ENCODE results near the gene NT5DC1. TPM values are rescaled to one million over a fixed set of nuclear protein-coding genes. Genes with fewer than 3 reads are reported as not detected.

The NT5DC1 gene
- total and polyA plus RNA-seq, 10 donors, result 7.4 to 47.5 (median 13.6) TPM

DNA sequence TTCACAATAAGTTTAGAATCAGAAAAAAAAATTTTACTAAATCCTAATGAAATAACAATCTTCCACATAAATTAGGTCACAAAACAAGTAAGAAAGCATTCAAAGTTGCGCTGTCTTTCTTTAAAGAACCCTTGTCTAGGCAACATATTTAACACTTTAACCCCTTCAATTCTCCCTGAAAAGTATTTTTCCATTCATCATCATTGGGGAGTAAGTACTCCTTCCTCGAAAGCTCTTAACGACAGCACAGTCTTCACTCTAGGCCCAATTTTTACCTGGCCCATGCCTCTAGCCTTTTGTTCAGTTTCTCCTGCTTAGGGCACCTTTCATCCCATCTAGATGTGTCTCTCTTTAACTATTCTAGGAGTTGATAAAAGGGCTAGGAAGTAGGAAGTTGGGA lies 176.5 kb downstream of the NT5DC1 start:
- 25 to 33% (median 30%) methylated on average over 3 of the region's 3 CpGs for WGBS, 5 donors
- no peak for DNase-seq
- H3K27ac ChIP-seq, result peak overlapping the region in 6 of 8 donors; percentile 98 to 100 (median 100)

DNA sequence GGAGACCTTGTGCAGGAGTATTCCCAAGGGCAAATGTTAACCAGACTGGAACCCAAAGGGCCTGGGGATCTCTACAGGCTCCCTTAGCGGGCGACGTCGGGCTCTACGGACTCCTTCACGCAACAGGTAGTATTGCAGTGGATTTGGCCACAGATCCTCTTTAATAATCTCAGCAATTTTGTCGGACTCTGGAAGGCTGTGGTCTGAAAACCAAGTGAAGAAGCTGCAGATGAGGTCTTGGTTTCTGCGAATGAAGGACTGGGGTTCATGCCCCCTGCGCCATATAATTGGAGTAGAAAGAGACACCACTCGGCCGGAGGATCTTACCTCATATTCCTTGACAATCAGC lies 177.8 kb downstream of the NT5DC1 start:
- peak overlapping the region; percentile 50 to 91 (median 81) for H3K4me3 ChIP-seq
- peaks cover 39 to 89% (median 67%) of the 10 kb centered on the region in 6 donors for H3K4me1 ChIP-seq
- DNase-seq, result peak; percentile 77
- peaks cover 0 to 39% (median 17%) of the 10 kb centered on the region in 6 donors for H3K36me3 ChIP-seq
- no peaks in the 10 kb centered on the region for H3K27me3 ChIP-seq (replicated peaks in 1 of 7)
- WGBS, 5 donors, result 62 to 81% (median 71%) methylated on average over 11 of the region's 11 CpGs
- no peaks in the 10 kb centered on the region for H3K9me3 ChIP-seq
- H3K27ac ChIP-seq, result peak overlapping the region; percentile 88 to 100 (median 99)
- intact Hi-C loops (cut with DNase I; ENCODE audit: low total_unique reads), result no loop called here
- TF ChIP-seq, protein P1, sequence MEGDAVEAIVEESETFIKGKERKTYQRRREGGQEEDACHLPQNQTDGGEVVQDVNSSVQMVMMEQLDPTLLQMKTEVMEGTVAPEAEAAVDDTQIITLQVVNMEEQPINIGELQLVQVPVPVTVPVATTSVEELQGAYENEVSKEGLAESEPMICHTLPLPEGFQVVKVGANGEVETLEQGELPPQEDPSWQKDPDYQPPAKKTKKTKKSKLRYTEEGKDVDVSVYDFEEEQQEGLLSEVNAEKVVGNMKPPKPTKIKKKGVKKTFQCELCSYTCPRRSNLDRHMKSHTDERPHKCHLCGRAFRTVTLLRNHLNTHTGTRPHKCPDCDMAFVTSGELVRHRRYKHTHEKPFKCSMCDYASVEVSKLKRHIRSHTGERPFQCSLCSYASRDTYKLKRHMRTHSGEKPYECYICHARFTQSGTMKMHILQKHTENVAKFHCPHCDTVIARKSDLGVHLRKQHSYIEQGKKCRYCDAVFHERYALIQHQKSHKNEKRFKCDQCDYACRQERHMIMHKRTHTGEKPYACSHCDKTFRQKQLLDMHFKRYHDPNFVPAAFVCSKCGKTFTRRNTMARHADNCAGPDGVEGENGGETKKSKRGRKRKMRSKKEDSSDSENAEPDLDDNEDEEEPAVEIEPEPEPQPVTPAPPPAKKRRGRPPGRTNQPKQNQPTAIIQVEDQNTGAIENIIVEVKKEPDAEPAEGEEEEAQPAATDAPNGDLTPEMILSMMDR (IDR thresholded peaks at IDR 0.05 in 8 of 11, conservative IDR thresholded peaks at IDR 0.05 in 3 of 11), result no peak
- TF ChIP-seq POLR2AphosphoS5 (IDR thresholded peaks at IDR 0.05), result no peak

More for the DNA sequence above, 176.5 kb downstream of the NT5DC1 start:
- Histone ChIP-seq H3K4me3 (peak overlapping the region; percentile 50 to 91 (median 81)), H3K36me3 (peaks cover 0 to 52% (median 23%) of the 10 kb centered on the region in 6 donors), H3K9me3 (no peaks in the 10 kb centered on the region), H3K27me3 (replicated peaks in 1 of 7) (no peaks in the 10 kb centered on the region), H3K4me1 (peaks cover 36 to 91% (median 71%) of the 10 kb centered on the region in 6 donors)
- TF ChIP-seq POLR2A (IDR thresholded peaks at IDR 0.05) (no peak), POLR2AphosphoS5 (IDR thresholded peaks at IDR 0.05) (no peak)
- TF ChIP-seq, protein P1 (IDR thresholded peaks at IDR 0.05 in 8 of 11, conservative IDR thresholded peaks at IDR 0.05 in 3 of 11), result no peak
- intact Hi-C loops (cut with DNase I; ENCODE audit: low total_unique reads), result no loop called here

DNA sequence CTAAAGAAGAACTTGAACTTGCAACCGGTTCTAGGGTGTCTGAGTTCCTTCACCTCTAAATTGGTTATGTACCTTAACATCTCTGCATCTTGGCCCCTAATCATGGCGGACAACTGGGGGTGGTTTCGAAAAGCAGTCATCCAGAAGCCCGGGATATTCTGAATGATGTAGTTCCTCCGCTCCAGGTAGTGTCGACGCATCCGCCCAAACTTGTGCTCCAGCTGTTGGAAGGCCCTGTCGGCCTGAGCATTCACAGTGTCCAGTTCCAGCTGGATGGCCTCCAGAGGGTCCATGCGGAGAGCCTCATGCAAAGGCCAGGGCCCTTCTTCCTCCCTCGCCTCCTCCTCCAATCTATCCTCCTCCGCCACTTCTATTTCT lies 178.2 kb downstream of the NT5DC1 start:
- no peaks in the 10 kb centered on the region for H3K9me3 ChIP-seq
- peak; percentile 85 for DNase-seq
- H3K27ac ChIP-seq, result peak overlapping the region; percentile 88 to 100 (median 99)
- peak overlapping the region; percentile 50 to 91 (median 81) for H3K4me3 ChIP-seq
- peaks cover 39 to 89% (median 65%) of the 10 kb centered on the region in 6 donors for H3K4me1 ChIP-seq
- H3K27me3 ChIP-seq (replicated peaks in 1 of 7), result no peaks in the 10 kb centered on the region
- intact Hi-C loops (cut with DNase I; ENCODE audit: low total_unique reads), result no loop called here
- WGBS, 5 donors, result 10 to 23% (median 13%) methylated on average over 12 of the region's 12 CpGs
- TF ChIP-seq POLR2AphosphoS5 (IDR thresholded peaks at IDR 0.05) (no peak), POLR2A (IDR thresholded peaks at IDR 0.05) (no peak)
- H3K36me3 ChIP-seq, result peaks cover 0 to 35% (median 15%) of the 10 kb centered on the region in 6 donors

DNA sequence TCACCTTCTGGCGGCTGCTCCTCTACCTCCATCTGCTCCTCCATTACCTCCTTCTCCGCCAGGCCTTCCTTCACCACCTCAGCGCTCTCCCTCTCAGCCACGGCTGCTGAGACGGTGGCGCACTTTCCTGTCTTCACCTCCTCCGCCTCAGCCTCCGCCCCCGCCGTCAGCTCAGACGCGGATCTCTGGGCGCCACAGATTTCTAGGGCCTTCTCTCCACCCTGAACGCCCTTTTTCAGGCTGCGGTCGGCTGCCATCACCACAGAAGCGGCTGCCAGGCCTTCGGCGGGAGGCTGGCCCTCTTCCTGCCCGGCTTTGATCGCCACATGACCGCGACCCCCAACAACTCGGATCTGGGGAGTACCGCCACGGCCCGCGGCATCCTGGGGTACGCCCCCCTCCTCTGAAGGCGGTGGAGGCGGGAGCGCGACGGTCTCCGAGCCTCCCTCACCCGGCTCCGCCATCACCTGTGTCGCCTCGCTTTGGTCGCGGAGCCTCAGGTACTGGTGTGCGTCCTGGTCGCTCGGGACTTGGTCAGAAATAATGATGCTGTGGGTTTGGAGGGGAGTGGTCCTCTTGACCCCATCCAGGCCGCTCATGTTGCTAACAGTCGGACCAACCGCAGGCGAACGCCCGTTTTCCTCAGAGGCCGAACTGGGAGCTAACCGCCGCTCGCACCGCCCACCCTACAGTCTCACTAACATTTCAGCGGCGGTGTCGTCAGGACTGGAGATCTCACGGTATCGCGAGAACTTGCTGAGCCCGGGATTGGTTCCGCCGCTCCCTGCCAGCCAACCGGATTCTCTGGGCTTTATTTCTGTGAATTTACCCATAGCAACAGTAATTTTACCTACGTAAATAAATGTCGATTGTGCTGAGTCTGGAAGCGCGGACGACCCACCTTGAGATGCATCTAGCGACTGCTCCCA lies 178.8 kb downstream of the NT5DC1 start, which contains the start of gene TSPYL1:
TSPYL1 (minus strand) TSS at position 699 of the 929 bp plus-strand sequence; CDS start at position 599, 100 bp downstream.
- Histone ChIP-seq H3K36me3 (peaks cover 0 to 29% (median 8%) of the 10 kb centered on the region in 6 donors), H3K27ac (peak within 1 kb of the TSS; percentile 88 to 100 (median 99)), H3K4me1 (peaks cover 37 to 86% (median 61%) of the 10 kb centered on the region in 6 donors), H3K27me3 (replicated peaks in 1 of 7) (no peaks in the 10 kb centered on the region), H3K9me3 (no peaks in the 10 kb centered on the region), H3K4me3 (peak within 1 kb of the TSS; percentile 50 to 91 (median 81))
- TF ChIP-seq POLR2AphosphoS5 (IDR thresholded peaks at IDR 0.05) (peak; percentile 99 to 100 (median 100)), POLR2A (IDR thresholded peaks at IDR 0.05) (peak; percentile 91 to 99 (median 92))
- TF ChIP-seq, protein P1 (IDR thresholded peaks at IDR 0.05 in 8 of 11, conservative IDR thresholded peaks at IDR 0.05 in 3 of 11), result peak in 3 of 11 experiments; percentile 7 to 23 (median 22)
- 0 to 1% (median 0%) methylated on average over 55 to 71 of the region's 71 CpGs for WGBS, 5 donors
- peak; percentile 97 for DNase-seq
- intact Hi-C loops (cut with DNase I; ENCODE audit: low total_unique reads), result loop anchor here (5.0 kb wide), 1 partner anchor 253 kb away; no protein-coding TSS in a partner anchor

All from spleen (tissue), 11 donors.